PC-3 (cell line): ENCODE measurements around the gene SLC13A4. TPM values are rescaled to one million over a fixed set of nuclear protein-coding genes. Genes with fewer than 3 reads are reported as not detected.

Experiments used
- ATAC-seq: fragments of 200-7000 bp; cut with Tn5 transposase; 2 replicates; pipeline ENCODE4 v1.9.1; 2020; ENCODE audit warnings: mild to moderate bottlenecking, moderate library complexity
- BruUV-seq: library from RNA; stranded (reverse); fragments of 400-500 nt; replicated peaks from 2 replicates; lab custom pipeline; 2021; lab: Mats Ljungman, UMichigan
- CTCF ChIA-PET: fragments of 300-600 bp; sonication (Branson Sonifier 250); formaldehyde crosslinking; loops from one replicate; lab custom pipeline; 2022; ENCODE audit warnings: antibody characterized with exemption; lab: Charles Lee
- POLR2A ChIA-PET: fragments of 300-600 bp; sonication (Branson Sonifier 250); formaldehyde crosslinking; loops from one replicate; lab custom pipeline; 2022; ENCODE audit warnings: antibody characterized with exemption; ENCODE audit not compliant: unreplicated experiment; lab: Charles Lee
- DNase-seq: peaks from one replicate; pipeline ENCODE4 v3.0.0-alpha.2; 2015
- H2AFZ ChIP-seq: fragments of 300-600 bp; sonication (generic); 2 replicates; pipeline ENCODE4 v1.6.0; 2016; ENCODE audit warnings: antibody characterized with exemption, low read length
- H3F3A ChIP-seq: fragments of 300-600 bp; sonication (generic); one replicate; pipeline ENCODE4 v1.6.0; 2017; ENCODE audit warnings: antibody characterized with exemption, low read length, control low read depth, mild to moderate bottlenecking; ENCODE audit not compliant: unreplicated experiment
- H3K27ac ChIP-seq: fragments of 300-600 bp; sonication (generic); 2 replicates; pipeline ENCODE4 v1.5.1; 2016; ENCODE audit warnings: mild to moderate bottlenecking, low read length
- H3K27me3 ChIP-seq: fragments of 300-600 bp; sonication (generic); 2 replicates; pipeline ENCODE4 v1.6.1; 2016; ENCODE audit warnings: low read length, mixed read lengths
- H3K36me3 ChIP-seq: fragments of 300-600 bp; sonication (generic); 2 replicates; pipeline ENCODE4 v1.6.1; 2016; ENCODE audit warnings: low read depth, mixed run types, low read length, mixed read lengths
- H3K4me1 ChIP-seq: fragments of 300-600 bp; sonication (generic); 2 replicates; pipeline ENCODE4 v1.5.1; 2016; ENCODE audit warnings: low read length; ENCODE audit not compliant: insufficient read depth
- H3K4me2 ChIP-seq: fragments of 300-600 bp; sonication (generic); 2 replicates; pipeline ENCODE4 v1.6.0; 2016; ENCODE audit warnings: low read length
- H3K4me3 ChIP-seq: fragments of 300-600 bp; sonication (generic); 2 replicates; pipeline ENCODE4 v1.5.1; 2016; ENCODE audit warnings: mild to moderate bottlenecking, low read length, mixed read lengths
- H3K79me2 ChIP-seq: fragments of 300-600 bp; sonication (generic); 2 replicates; pipeline ENCODE4 v1.6.1; 2017; ENCODE audit warnings: low read length, mixed read lengths
- H3K9ac ChIP-seq: fragments of 300-600 bp; sonication (generic); 2 replicates; pipeline ENCODE4 v1.6.0; 2016; ENCODE audit warnings: mild to moderate bottlenecking, low read length
- H3K9me2 ChIP-seq: fragments of 300-600 bp; sonication (generic); replicated peaks from 2 replicates; pipeline ENCODE4 v1.6.1; 2016; ENCODE audit warnings: mixed run types, low read length, mixed read lengths
- H3K9me3 ChIP-seq: fragments of 300-600 bp; sonication (generic); 2 replicates; pipeline ENCODE4 v1.6.1; 2016; ENCODE audit warnings: low read length, mixed read lengths
- H4K20me1 ChIP-seq: fragments of 300-600 bp; sonication (generic); 2 replicates; pipeline ENCODE4 v1.6.1; 2016; ENCODE audit warnings: low read length, mixed read lengths
- EZH2 ChIP-seq: fragments of 300-600 bp; sonication (generic); IDR thresholded peaks from one replicate; pipeline ENCODE4 v1.6.1; 2017; ENCODE audit warnings: antibody characterized with exemption, mild to moderate bottlenecking, low read length; ENCODE audit not compliant: unreplicated experiment
- EZH2phosphoT487 ChIP-seq: fragments of 300-600 bp; sonication (generic); IDR thresholded peaks from 2 replicates; pipeline ENCODE4 v1.6.1; 2018; ENCODE audit warnings: mild to moderate bottlenecking, antibody characterized with exemption, low read length, borderline replicate concordance
- intact Hi-C: fragments of 100-400 bp; cut with micrococcal nuclease; formaldehyde crosslinking; loops from 2 replicates; pipeline ENCODE4 v1.9.0; 2023
- total RNA-seq: library from RNA; depleted of rRNA; stranded (reverse); fragments of >200 nt; gene quantifications from 2 replicates; pipeline ENCODE4 v1.2.3, GENCODE V29; 2014
- TF ChIP-seq, protein P1 (sequence below): fragments of 300-600 bp; sonication (generic); conservative IDR thresholded peaks from 2 replicates; pipeline ENCODE4 v1.5.1; 2017; ENCODE audit warnings: antibody characterized with exemption, low read depth, mild to moderate bottlenecking, low read length

SLC13A4 gene
- total RNA-seq, 1 experiment from 2014 or later = not detected

DNA sequence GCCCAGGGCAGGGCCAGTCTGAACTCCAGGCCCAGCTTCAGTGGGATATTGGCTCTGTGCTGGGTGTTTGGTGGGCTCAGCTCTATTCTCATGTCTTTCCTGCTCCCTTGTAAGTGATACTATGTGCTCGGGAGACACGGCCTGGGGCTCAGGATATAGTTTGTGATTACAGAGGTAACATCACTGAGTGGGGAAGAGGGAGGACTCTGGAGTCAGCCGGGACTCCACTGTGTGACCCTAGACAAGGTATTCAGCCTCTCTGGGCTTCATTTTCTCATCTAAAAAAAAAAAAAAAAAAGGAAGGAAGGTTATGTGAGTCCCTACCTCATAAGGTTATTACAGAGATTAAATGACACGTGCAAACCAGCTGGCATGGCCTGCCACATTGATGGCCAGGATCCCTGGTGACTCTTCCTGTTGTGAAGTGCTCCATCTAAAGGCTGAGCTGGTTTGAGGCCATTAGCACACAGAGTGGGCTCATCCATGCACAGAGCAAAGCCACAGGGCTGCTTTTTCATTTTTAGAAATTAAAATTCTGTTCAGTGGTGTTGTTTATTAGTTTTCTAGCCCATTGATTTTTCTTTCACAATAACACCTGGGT lies 15.7 kb downstream of the SLC13A4 start:
- Histone ChIP-seq H3K4me1 (peaks cover 42% of the 10 kb centered on the region), H4K20me1 (no peaks in the 10 kb centered on the region), H3K4me2 (no peak overlapping the region), H3K9ac (no peak overlapping the region), H3K27me3 (no peaks in the 10 kb centered on the region), H2AFZ (no peak overlapping the region), H3K9me2 (no peaks in the 10 kb centered on the region), H3K4me3 (no peak overlapping the region), H3K9me3 (no peaks in the 10 kb centered on the region), H3K79me2 (no peaks in the 10 kb centered on the region), H3K27ac (no peak overlapping the region), H3K36me3 (no peaks in the 10 kb centered on the region), H3F3A (peaks cover 3% of the 10 kb centered on the region)
- POLR2A ChIA-PET = no interaction called here
- TF ChIP-seq, protein P1, sequence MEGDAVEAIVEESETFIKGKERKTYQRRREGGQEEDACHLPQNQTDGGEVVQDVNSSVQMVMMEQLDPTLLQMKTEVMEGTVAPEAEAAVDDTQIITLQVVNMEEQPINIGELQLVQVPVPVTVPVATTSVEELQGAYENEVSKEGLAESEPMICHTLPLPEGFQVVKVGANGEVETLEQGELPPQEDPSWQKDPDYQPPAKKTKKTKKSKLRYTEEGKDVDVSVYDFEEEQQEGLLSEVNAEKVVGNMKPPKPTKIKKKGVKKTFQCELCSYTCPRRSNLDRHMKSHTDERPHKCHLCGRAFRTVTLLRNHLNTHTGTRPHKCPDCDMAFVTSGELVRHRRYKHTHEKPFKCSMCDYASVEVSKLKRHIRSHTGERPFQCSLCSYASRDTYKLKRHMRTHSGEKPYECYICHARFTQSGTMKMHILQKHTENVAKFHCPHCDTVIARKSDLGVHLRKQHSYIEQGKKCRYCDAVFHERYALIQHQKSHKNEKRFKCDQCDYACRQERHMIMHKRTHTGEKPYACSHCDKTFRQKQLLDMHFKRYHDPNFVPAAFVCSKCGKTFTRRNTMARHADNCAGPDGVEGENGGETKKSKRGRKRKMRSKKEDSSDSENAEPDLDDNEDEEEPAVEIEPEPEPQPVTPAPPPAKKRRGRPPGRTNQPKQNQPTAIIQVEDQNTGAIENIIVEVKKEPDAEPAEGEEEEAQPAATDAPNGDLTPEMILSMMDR = peak; percentile 17; the same call in 1 of the 2 replicates
- TF ChIP-seq EZH2 = no peak
- intact Hi-C loops = loop anchor here (10.0 kb wide), 1 partner anchor 63 kb away; no protein-coding TSS in a partner anchor
- CTCF ChIA-PET = no interaction called here
- BruUV-seq = no TSS peak
- DNase-seq (no peak), ATAC-seq (no peak)

GRCh38 chr7:135711139-135711469 lies 16.9 kb downstream of the SLC13A4 start:
- Histone ChIP-seq H3K9me2 (no peaks in the 10 kb centered on the region), H3K4me1 (peaks cover 40% of the 10 kb centered on the region), H3K36me3 (no peaks in the 10 kb centered on the region), H3F3A (peaks cover 3% of the 10 kb centered on the region), H3K27me3 (no peaks in the 10 kb centered on the region), H2AFZ (no peak overlapping the region), H3K79me2 (no peaks in the 10 kb centered on the region), H3K27ac (no peak overlapping the region), H4K20me1 (no peaks in the 10 kb centered on the region), H3K4me2 (no peak overlapping the region), H3K9me3 (no peaks in the 10 kb centered on the region), H3K4me3 (no peak overlapping the region), H3K9ac (no peak overlapping the region)
- DNase-seq = no peak
- intact Hi-C loops = loop anchor here (10.0 kb wide), 1 partner anchor 64 kb away; no protein-coding TSS in a partner anchor
- ATAC-seq = no peak
- BruUV-seq = no TSS peak
- no peak for TF ChIP-seq EZH2
- TF ChIP-seq, protein P1 = no peak
- no peak for TF ChIP-seq EZH2phosphoT487
- ChIA-PET POLR2A (no interaction called here), CTCF (no interaction called here)

DNA sequence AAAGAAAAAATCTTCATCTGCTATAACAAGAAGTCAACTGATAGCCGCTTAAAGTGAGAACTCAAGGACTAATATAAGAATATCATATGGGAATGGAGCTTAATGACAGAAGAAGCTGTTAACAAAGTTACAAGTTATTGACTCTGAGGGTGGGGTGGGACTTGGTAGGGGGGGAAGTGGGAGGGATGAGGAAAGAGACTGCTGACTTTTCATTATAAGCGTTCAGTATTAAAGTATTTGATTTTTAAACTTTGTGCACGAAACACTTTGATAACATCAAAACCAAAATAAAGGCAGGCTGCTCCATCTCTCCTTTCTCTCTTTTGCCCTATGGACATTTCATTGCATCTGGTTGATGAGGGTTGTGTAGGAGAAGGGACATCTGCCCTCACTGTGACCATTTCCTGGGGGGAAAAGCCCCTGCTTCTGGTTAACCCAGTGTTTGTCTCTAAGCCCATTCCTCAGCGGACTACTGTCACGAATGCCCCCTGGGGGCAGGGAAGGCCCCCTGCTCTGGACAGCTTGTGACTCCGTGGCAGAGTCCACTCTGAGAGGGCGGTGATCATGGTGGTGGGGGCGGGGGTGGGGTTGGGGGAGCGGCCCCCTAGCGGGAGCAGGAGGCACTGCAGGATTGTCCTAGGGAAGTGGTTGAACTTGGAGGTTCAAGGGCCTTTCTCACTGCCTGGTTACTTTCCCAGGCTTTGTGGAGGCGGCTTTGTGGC lies 17.4 kb downstream of the SLC13A4 start:
- no TSS peak for BruUV-seq
- CTCF ChIA-PET = no interaction called here
- POLR2A ChIA-PET = no interaction called here
- no peak overlapping the region for H3K9ac ChIP-seq
- no peaks in the 10 kb centered on the region for H3K9me2 ChIP-seq
- DNase-seq (peak; percentile 6), ATAC-seq (no peak)
- H3K27me3 ChIP-seq = no peaks in the 10 kb centered on the region
- no peak overlapping the region for H2AFZ ChIP-seq
- peaks cover 3% of the 10 kb centered on the region for H3F3A ChIP-seq
- no peaks in the 10 kb centered on the region for H3K9me3 ChIP-seq
- H3K36me3 ChIP-seq = no peaks in the 10 kb centered on the region
- H4K20me1 ChIP-seq = no peaks in the 10 kb centered on the region
- H3K79me2 ChIP-seq = no peaks in the 10 kb centered on the region
- H3K4me3 ChIP-seq = no peak overlapping the region
- H3K4me2 ChIP-seq = no peak overlapping the region
- intact Hi-C loops = loop anchor here (10.0 kb wide), 1 partner anchor 64 kb away; no protein-coding TSS in a partner anchor
- H3K4me1 ChIP-seq = peaks cover 36% of the 10 kb centered on the region
- TF ChIP-seq, protein P1 = peak; percentile 37; the same call in 1 of the 2 replicates
- no peak for TF ChIP-seq EZH2
- no peak overlapping the region for H3K27ac ChIP-seq
